ENCODE results near the gene CBFB. TPM values are rescaled to one million over a fixed set of nuclear protein-coding genes. Genes with fewer than 3 reads are reported as not detected.

The CBFB gene
- total and polyA plus RNA-seq, 2 of the 13 experiments (the other 11 are each of a cell fraction or from before 2014, with no cell fraction given), result 22.1 to 70.8 TPM

GRCh38 chr16:67149276-67150046 is 120.5 kb downstream of the CBFB start (continued):
- TF ChIP-seq, protein P1, sequence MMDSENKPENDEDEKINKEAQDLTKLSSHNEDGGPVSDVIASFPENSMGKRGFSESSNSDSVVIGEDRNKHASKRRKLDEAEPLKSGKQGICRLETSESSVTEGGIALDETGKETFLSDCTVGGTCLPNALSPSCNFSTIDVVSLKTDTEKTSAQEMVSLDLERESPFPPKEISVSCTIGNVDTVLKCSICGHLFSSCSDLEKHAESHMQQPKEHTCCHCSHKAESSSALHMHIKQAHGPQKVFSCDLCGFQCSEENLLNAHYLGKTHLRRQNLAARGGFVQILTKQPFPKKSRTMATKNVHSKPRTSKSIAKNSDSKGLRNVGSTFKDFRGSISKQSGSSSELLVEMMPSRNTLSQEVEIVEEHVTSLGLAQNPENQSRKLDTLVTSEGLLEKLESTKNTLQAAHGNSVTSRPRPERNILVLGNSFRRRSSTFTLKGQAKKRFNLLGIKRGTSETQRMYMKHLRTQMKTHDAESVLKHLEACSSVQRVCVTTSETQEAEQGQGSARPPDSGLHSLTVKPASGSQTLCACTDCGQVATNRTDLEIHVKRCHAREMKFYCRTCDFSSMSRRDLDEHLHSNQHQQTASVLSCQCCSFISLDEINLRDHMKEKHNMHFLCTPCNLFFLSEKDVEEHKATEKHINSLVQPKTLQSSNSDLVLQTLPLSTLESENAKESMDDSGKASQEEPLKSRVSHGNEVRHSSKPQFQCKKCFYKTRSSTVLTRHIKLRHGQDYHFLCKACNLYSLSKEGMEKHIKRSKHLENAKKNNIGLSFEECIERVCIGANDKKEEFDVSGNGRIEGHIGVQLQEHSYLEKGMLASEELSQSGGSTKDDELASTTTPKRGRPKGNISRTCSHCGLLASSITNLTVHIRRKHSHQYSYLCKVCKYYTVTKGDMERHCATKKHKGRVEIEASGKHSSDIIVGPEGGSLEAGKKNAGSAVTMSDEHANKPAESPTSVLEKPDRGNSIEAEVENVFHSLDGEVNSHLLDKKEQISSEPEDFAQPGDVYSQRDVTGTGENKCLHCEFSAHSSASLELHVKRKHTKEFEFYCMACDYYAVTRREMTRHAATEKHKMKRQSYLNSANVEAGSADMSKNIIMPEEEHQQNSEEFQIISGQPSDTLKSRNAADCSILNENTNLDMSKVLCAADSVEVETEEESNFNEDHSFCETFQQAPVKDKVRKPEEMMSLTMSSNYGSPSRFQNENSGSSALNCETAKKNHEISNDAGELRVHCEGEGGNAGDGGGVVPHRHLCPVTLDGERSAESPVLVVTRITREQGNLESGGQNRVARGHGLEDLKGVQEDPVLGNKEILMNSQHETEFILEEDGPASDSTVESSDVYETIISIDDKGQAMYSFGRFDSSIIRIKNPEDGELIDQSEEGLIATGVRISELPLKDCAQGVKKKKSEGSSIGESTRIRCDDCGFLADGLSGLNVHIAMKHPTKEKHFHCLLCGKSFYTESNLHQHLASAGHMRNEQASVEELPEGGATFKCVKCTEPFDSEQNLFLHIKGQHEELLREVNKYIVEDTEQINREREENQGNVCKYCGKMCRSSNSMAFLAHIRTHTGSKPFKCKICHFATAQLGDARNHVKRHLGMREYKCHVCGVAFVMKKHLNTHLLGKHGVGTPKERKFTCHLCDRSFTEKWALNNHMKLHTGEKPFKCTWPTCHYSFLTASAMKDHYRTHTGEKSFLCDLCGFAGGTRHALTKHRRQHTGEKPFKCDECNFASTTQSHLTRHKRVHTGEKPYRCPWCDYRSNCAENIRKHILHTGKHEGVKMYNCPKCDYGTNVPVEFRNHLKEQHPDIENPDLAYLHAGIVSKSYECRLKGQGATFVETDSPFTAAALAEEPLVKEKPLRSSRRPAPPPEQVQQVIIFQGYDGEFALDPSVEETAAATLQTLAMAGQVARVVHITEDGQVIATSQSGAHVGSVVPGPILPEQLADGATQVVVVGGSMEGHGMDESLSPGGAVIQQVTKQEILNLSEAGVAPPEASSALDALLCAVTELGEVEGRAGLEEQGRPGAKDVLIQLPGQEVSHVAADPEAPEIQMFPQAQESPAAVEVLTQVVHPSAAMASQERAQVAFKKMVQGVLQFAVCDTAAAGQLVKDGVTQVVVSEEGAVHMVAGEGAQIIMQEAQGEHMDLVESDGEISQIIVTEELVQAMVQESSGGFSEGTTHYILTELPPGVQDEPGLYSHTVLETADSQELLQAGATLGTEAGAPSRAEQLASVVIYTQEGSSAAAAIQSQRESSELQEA (CRISPR knock-in tag; IDR thresholded peaks at IDR 0.05; ENCODE audit: not compliant biosample characterization), result peak; percentile 46
- no peak for TF ChIP-seq GABPA (IDR thresholded peaks at IDR 0.05; ENCODE audit: low read depth, low read length)
- TF ChIP-seq GABPA (CRISPR knock-in tag; IDR thresholded peaks at IDR 0.05; ENCODE audit: low read depth), result no peak
- no peak for TF ChIP-seq ZBTB43 (CRISPR knock-in tag; conservative IDR thresholded peaks at IDR 0.05)
- no peak for TF ChIP-seq USF2 (IDR thresholded peaks at IDR 0.05; ENCODE audit: low read depth, low read length)
- TF ChIP-seq USF2 (CRISPR knock-in tag; IDR thresholded peaks at IDR 0.05; ENCODE audit: borderline replicate concordance), result no peak
- TF ChIP-seq KLF12 (CRISPR knock-in tag; IDR thresholded peaks at IDR 0.05; ENCODE audit: borderline replicate concordance), result no peak
- no peak for TF ChIP-seq HNF4A (CRISPR knock-in tag; IDR thresholded peaks at IDR 0.05)
- TF ChIP-seq POLR2G (IDR thresholded peaks at IDR 0.05; ENCODE audit: low read depth, low read length), result peak; percentile 71
- peak; percentile 61 for TF ChIP-seq KDM2A (CRISPR knock-in tag; IDR thresholded peaks at IDR 0.05; ENCODE audit: borderline replicate concordance, low read depth)
- TF ChIP-seq ZNF761 (CRISPR knock-in tag; conservative IDR thresholded peaks at IDR 0.05), result no peak
- 0 out of 2 replicates have a peak, but pooled peaks have one; percentile 42 for TF ChIP-seq POLR2AphosphoS5 (IDR thresholded peaks at IDR 0.05; ENCODE audit: low read depth, low read length)
- no peak for TF ChIP-seq NONO (IDR thresholded peaks at IDR 0.05)
- peak; percentile 54; the same call in 1 of the 2 replicates for TF ChIP-seq NONO (CRISPR knock-in tag; conservative IDR thresholded peaks at IDR 0.05)
